Measurements from ENCODE around the gene RAB1B. TPM values are rescaled to one million over a fixed set of nuclear protein-coding genes. Genes with fewer than 3 reads are reported as not detected.

The RAB1B gene
- polyA plus RNA-seq, 1 donor = 108 TPM

GRCh38 chr11:66321606-66322005 lies 53.2 kb downstream of the RAB1B start:
- DNase-seq = no peak

- DNase-seq = no peak
Measured at GRCh38 chr11:66322732-66323427, 54.4 kb downstream of the RAB1B start.

- no peak for DNase-seq
Measured at GRCh38 chr11:66323684-66324083, 55.2 kb downstream of the RAB1B start.

- DNase-seq = no peak
Measured at GRCh38 chr11:66324664-66325063, 56.2 kb downstream of the RAB1B start.

- DNase-seq = no peak
Measured at GRCh38 chr11:66325263-66325671, 56.8 kb downstream of the RAB1B start.

GRCh38 chr11:66326261-66327111 lies 58.0 kb downstream of the RAB1B start:
- no peak for DNase-seq

Other genes starting within 250 kb of the RAB1B start
- not detected for gene CATSPER1, start 242.2 kb upstream of the RAB1B start, polyA plus RNA-seq (ENCODE audit: insufficient read length)
- gene GAL3ST3, start 219.5 kb upstream of the RAB1B start, polyA plus RNA-seq (ENCODE audit: insufficient read length) = 3.8 TPM
- 260 TPM for gene SF3B2, start 216.3 kb upstream of the RAB1B start, polyA plus RNA-seq (ENCODE audit: insufficient read length)
- 61.5 TPM for gene PACS1, start 198.4 kb upstream of the RAB1B start, polyA plus RNA-seq (ENCODE audit: insufficient read length)
- 21.2 TPM for gene KLC2, start 10.9 kb upstream of the RAB1B start, polyA plus RNA-seq (ENCODE audit: insufficient read length)
- gene CNIH2, start 9.5 kb downstream of the RAB1B start, polyA plus RNA-seq (ENCODE audit: insufficient read length) = 5.4 TPM
- gene YIF1A, start 20.5 kb downstream of the RAB1B start, polyA plus RNA-seq (ENCODE audit: insufficient read length) = 49.2 TPM
- gene TMEM151A, start 23.3 kb downstream of the RAB1B start, polyA plus RNA-seq (ENCODE audit: insufficient read length) = not detected
- 52.2 TPM for gene CD248, start 48.4 kb downstream of the RAB1B start, polyA plus RNA-seq (ENCODE audit: insufficient read length)
- 1.6 TPM for gene RIN1, start 67.8 kb downstream of the RAB1B start, polyA plus RNA-seq (ENCODE audit: insufficient read length)
- gene BRMS1, start 76.5 kb downstream of the RAB1B start, polyA plus RNA-seq (ENCODE audit: insufficient read length) = 29.6 TPM
- gene B4GAT1, start 79.0 kb downstream of the RAB1B start, polyA plus RNA-seq (ENCODE audit: insufficient read length) = 43.6 TPM
- 20.7 TPM for gene SLC29A2, start 103.1 kb downstream of the RAB1B start, polyA plus RNA-seq (ENCODE audit: insufficient read length)
- 0.55 TPM for gene NPAS4, start 152.4 kb downstream of the RAB1B start, polyA plus RNA-seq (ENCODE audit: insufficient read length)
- 67.5 TPM for gene MRPL11, start 170.2 kb downstream of the RAB1B start, polyA plus RNA-seq (ENCODE audit: insufficient read length)
- gene PELI3, start 198.3 kb downstream of the RAB1B start, polyA plus RNA-seq (ENCODE audit: insufficient read length) = 4.9 TPM
- 24.3 TPM for gene DPP3, start 211.8 kb downstream of the RAB1B start, polyA plus RNA-seq (ENCODE audit: insufficient read length)
- gene BBS1, start 242.0 kb downstream of the RAB1B start, polyA plus RNA-seq (ENCODE audit: insufficient read length) = 93.0 TPM

All from left kidney (tissue), 2 donors.